Measurements from ENCODE around the gene ASMTL. TPM values are rescaled to one million over a fixed set of nuclear protein-coding genes. Genes with fewer than 3 reads are reported as not detected.

ASMTL gene
- total and polyA plus RNA-seq, 2 of the 13 experiments (the other 11 are each of a cell fraction or from before 2014, with no cell fraction given), result 5.6 to 16.3 TPM

GRCh38 chrX:1452516-1453394 is at the start of gene ASMTL (continued):
- TF ChIP-seq ZNF687 (CRISPR knock-in tag; IDR thresholded peaks at IDR 0.05), result peak; percentile 64
- 0 out of 2 replicates have a peak, but pooled peaks have one; percentile 28 for TF ChIP-seq ZNF609 (CRISPR knock-in tag; IDR thresholded peaks at IDR 0.05; ENCODE audit: borderline replicate concordance)
- TF ChIP-seq SIN3A (IDR thresholded peaks at IDR 0.05; ENCODE audit: borderline replicate concordance, low read depth, low read length), result peak; percentile 79; the same call in 1 of the 2 replicates
- peak; percentile 54; the same call in 1 of the 2 replicates for TF ChIP-seq ZNF788 (CRISPR knock-in tag; IDR thresholded peaks at IDR 0.05; ENCODE audit: borderline replicate concordance)
- peak; percentile 89 for TF ChIP-seq SALL2 (CRISPR knock-in tag; IDR thresholded peaks at IDR 0.05)
- 0 out of 2 replicates have a peak, but pooled peaks have one; percentile 46 for TF ChIP-seq HINFP (CRISPR knock-in tag; IDR thresholded peaks at IDR 0.05; ENCODE audit: low read depth)
- TF ChIP-seq ZGPAT (CRISPR knock-in tag; IDR thresholded peaks at IDR 0.05), result peak; percentile 48; the same call in 1 of the 2 replicates
- TF ChIP-seq IKZF5 (CRISPR knock-in tag; IDR thresholded peaks at IDR 0.05), result no peak
- TF ChIP-seq MED8 (CRISPR knock-in tag; IDR thresholded peaks at IDR 0.05; ENCODE audit: insufficient replicate concordance), result peak; percentile 40
- TF ChIP-seq HNRNPK (IDR thresholded peaks at IDR 0.05; ENCODE audit: low read depth, low read length, poor library complexity, severe bottlenecking), result peak; percentile 47
- no peak for TF ChIP-seq ZNF224 (CRISPR knock-in tag; IDR thresholded peaks at IDR 0.05)
- peak; percentile 49; the same call in 1 of the 2 replicates for TF ChIP-seq ZNF160 (CRISPR knock-in tag; IDR thresholded peaks at IDR 0.05)
